GM12801 (cell line): ENCODE results near the gene DIP2B.

Experiments used
- TF ChIP-seq, protein P1 (sequence below): IDR thresholded peaks from one replicate; pipeline ENCODE4 v1.5.1; 2011; ENCODE audit warnings: control low read depth; ENCODE audit not compliant: insufficient read length; ENCODE audit errors: extremely low read depth

Gene DIP2B

GRCh38 chr12:50742776-50743175 lies 238.0 kb downstream of the DIP2B start:
- TF ChIP-seq, protein P1, sequence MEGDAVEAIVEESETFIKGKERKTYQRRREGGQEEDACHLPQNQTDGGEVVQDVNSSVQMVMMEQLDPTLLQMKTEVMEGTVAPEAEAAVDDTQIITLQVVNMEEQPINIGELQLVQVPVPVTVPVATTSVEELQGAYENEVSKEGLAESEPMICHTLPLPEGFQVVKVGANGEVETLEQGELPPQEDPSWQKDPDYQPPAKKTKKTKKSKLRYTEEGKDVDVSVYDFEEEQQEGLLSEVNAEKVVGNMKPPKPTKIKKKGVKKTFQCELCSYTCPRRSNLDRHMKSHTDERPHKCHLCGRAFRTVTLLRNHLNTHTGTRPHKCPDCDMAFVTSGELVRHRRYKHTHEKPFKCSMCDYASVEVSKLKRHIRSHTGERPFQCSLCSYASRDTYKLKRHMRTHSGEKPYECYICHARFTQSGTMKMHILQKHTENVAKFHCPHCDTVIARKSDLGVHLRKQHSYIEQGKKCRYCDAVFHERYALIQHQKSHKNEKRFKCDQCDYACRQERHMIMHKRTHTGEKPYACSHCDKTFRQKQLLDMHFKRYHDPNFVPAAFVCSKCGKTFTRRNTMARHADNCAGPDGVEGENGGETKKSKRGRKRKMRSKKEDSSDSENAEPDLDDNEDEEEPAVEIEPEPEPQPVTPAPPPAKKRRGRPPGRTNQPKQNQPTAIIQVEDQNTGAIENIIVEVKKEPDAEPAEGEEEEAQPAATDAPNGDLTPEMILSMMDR = no peak

GRCh38 chr12:50745861-50746260 lies 241.1 kb downstream of the DIP2B start:
- TF ChIP-seq, protein P1 = no peak

- TF ChIP-seq, protein P1 = no peak
Observed at GRCh38 chr12:50746431-50746830, 241.6 kb downstream of the DIP2B start.

- TF ChIP-seq, protein P1 = no peak
Observed at GRCh38 chr12:50747817-50748216, 243.0 kb downstream of the DIP2B start.

GRCh38 chr12:50749459-50749882 lies 244.7 kb downstream of the DIP2B start:
- TF ChIP-seq, protein P1 = no peak

DNA sequence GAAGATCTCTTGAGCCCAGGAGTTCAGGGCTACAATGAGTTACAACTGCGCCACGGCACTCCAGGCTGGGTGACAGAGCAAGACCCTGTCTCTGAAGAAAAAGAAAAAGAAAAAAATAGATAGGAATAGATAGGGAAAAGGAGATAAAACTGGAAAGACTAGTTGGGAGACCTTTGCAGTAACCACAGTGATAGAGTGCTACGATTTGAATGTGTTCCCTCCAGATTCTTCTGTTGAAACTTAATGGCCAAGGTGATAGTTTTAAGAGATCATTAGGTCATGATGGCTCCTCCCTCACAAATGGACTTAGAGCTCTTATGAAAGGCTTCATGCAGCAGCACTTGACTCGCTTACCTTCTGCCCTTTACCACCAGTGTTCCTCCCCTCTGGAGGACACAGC lies 245.6 kb downstream of the DIP2B start:
- TF ChIP-seq, protein P1 = no peak

- TF ChIP-seq, protein P1 = no peak
Observed at GRCh38 chr12:50751948-50752721, 247.3 kb downstream of the DIP2B start.
